ENCODE measurements around the gene THRAP3.

THRAP3 gene

GRCh38 chr1:36303244-36303643 is 79.0 kb downstream of the THRAP3 start:
- no peak for DNase-seq

GRCh38 chr1:36303650-36304360 is 79.6 kb downstream of the THRAP3 start:
- no peak for DNase-seq

- no peak for DNase-seq
Measured at GRCh38 chr1:36304521-36304920, 80.3 kb downstream of the THRAP3 start.

GRCh38 chr1:36304970-36305914 is 81.0 kb downstream of the THRAP3 start:
- DNase-seq = no peak

GRCh38 chr1:36305915-36306209 is 81.6 kb downstream of the THRAP3 start:
- DNase-seq = no peak

GRCh38 chr1:36306210-36306901 is 82.1 kb downstream of the THRAP3 start, which contains the start of gene SH3D21:
Gene SH3D21 (plus strand): TSS chr1:36306368. CDS start chr1:36306421, 53 bp downstream.
- no peak for DNase-seq

- DNase-seq = peak; percentile 88
Measured at GRCh38 chr1:36306902-36307456, 82.7 kb downstream of the THRAP3 start.

GRCh38 chr1:36307601-36308330 is 83.5 kb downstream of the THRAP3 start:
- no peak for DNase-seq

GRCh38 chr1:36309397-36309796 is 85.2 kb downstream of the THRAP3 start:
- DNase-seq = no peak

- no peak for DNase-seq
Measured at GRCh38 chr1:36320291-36320761, 96.1 kb downstream of the THRAP3 start.

GRCh38 chr1:36320767-36321118 is 96.5 kb downstream of the THRAP3 start:
- no peak for DNase-seq

GRCh38 chr1:36321119-36321951 is 97.1 kb downstream of the THRAP3 start:
- DNase-seq = no peak

- DNase-seq = no peak
Measured at GRCh38 chr1:36322041-36322785, 98.0 kb downstream of the THRAP3 start.

GRCh38 chr1:36322786-36323635 is 98.8 kb downstream of the THRAP3 start:
- no peak for DNase-seq

GRCh38 chr1:36323636-36324352 is 99.6 kb downstream of the THRAP3 start, which contains the start of gene EVA1B:
Gene EVA1B (minus strand): TSS chr1:36323645. CDS start chr1:36323037, 608 bp downstream.
- DNase-seq = no peak

GRCh38 chr1:36324353-36324703 is 100.1 kb downstream of the THRAP3 start:
- DNase-seq = no peak

- DNase-seq = no peak
Measured at GRCh38 chr1:36326499-36326898, 102.3 kb downstream of the THRAP3 start.

- DNase-seq = no peak
Measured at GRCh38 chr1:36327421-36328087, 103.3 kb downstream of the THRAP3 start.

Data from NCI-H1048 (cell line).